Activated CD4-positive, alpha-beta T cell treated with anti-CD3 and anti-CD28 coated beads, Interleukin-2, amount 10 ng/mL, durations not matched to agents 7 days and 5 days (primary cell): Measurements from ENCODE around the gene NACA2. TPM values are rescaled to one million over a fixed set of nuclear protein-coding genes. Genes with fewer than 3 reads are reported as not detected.

Experiments
- CTCF ChIA-PET: fragments of 350-600 bp; sonication (Branson Sonifier 250); formaldehyde crosslinking; loops from one replicate; lab custom pipeline; 2021; ENCODE audit warnings: antibody characterized with exemption; lab: Charles Lee
- POLR2A ChIA-PET: fragments of 350-600 bp; sonication (Branson Sonifier 250); formaldehyde crosslinking; loops from one replicate; lab custom pipeline; 2021; ENCODE audit warnings: antibody characterized with exemption; lab: Charles Lee
- DNase-seq: peaks from one replicate; pipeline ENCODE4 v3.0.0-alpha.2; 2020
- H3K27ac Mint-ChIP-seq: one replicate; pipeline ENCODE4 v1.8.0; 2021; ENCODE audit warnings: mild to moderate bottlenecking, moderate library complexity, mixed read lengths
- H3K27me3 Mint-ChIP-seq: one replicate; pipeline ENCODE4 v1.8.0; 2021; ENCODE audit warnings: mixed read lengths
- H3K36me3 Mint-ChIP-seq: one replicate; pipeline ENCODE4 v1.8.0; 2021; ENCODE audit warnings: low read depth, mixed read lengths
- H3K4me1 Mint-ChIP-seq: one replicate; pipeline ENCODE4 v1.8.0; 2021; ENCODE audit warnings: mixed read lengths
- H3K4me3 Mint-ChIP-seq: one replicate; pipeline ENCODE4 v1.8.0; 2021; ENCODE audit warnings: mild to moderate bottlenecking, moderate library complexity, mixed read lengths
- H3K9me3 Mint-ChIP-seq: one replicate; pipeline ENCODE4 v1.8.0; 2021; ENCODE audit warnings: mixed read lengths
- total RNA-seq, 2 experiments: library from RNA; stranded (reverse); gene quantifications; one replicate each; pipeline ENCODE4 v1.2.3, GENCODE V29; 2021

NACA2 gene
- total RNA-seq, 2 experiments from 2014 or later: 0.35 TPM; not detected in 1

- Mint-ChIP-seq H3K27me3 (peaks cover 37% of the 10 kb centered on the region), H3K4me3 (no peak overlapping the region), H3K36me3 (no peaks in the 10 kb centered on the region), H3K27ac (no peak overlapping the region), H3K4me1 (no peaks in the 10 kb centered on the region), H3K9me3 (peaks cover 7% of the 10 kb centered on the region)
- ChIA-PET POLR2A (no interaction called here), CTCF (no interaction called here)
- no peak for DNase-seq
These were observed 28.9 kb upstream of the NACA2 start for GRCh38 chr17:61619953-61620352.

GRCh38 chr17:61619493-61619892 lies 28.5 kb upstream of the NACA2 start:
- no peak for DNase-seq
- CTCF ChIA-PET: no interaction called here
- no peak overlapping the region for H3K4me3 Mint-ChIP-seq
- H3K36me3 Mint-ChIP-seq: no peaks in the 10 kb centered on the region
- H3K4me1 Mint-ChIP-seq: no peaks in the 10 kb centered on the region
- H3K27me3 Mint-ChIP-seq: peaks cover 32% of the 10 kb centered on the region
- POLR2A ChIA-PET: no interaction called here
- peaks cover 7% of the 10 kb centered on the region for H3K9me3 Mint-ChIP-seq
- H3K27ac Mint-ChIP-seq: no peak overlapping the region

GRCh38 chr17:61618950-61619349 lies 27.9 kb upstream of the NACA2 start:
- no peak for DNase-seq
- CTCF ChIA-PET: no interaction called here
- POLR2A ChIA-PET: interaction anchor here (0.7 kb wide), 1 partner anchor 1349 kb away, joined by 3 read pairs; no protein-coding TSS in a partner anchor
- Mint-ChIP-seq H3K4me1 (no peaks in the 10 kb centered on the region), H3K36me3 (no peaks in the 10 kb centered on the region), H3K27ac (no peak overlapping the region), H3K4me3 (no peak overlapping the region), H3K9me3 (peaks cover 7% of the 10 kb centered on the region), H3K27me3 (peaks cover 28% of the 10 kb centered on the region)

DNA sequence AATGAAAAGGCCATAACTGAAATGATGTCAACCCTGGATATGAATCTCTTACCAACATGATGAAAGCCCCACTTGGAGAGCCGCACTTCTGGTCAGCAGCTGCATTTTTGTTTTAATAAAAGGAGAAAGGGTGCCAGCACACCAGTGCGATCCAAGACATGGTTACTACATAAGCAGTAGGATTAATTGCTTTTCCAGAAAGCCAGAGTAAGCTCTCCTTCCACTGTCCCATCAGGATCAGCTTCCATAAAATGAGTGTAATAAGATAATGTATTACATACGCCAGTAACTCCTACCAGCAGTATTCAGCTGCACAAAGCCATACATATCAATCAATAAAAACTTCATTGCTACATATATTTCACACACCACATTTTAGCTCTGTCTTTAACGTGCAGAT lies 26.3 kb upstream of the NACA2 start:
- Mint-ChIP-seq H3K4me3 (no peak overlapping the region), H3K27me3 (peaks cover 19% of the 10 kb centered on the region), H3K9me3 (peaks cover 7% of the 10 kb centered on the region), H3K27ac (no peak overlapping the region), H3K36me3 (no peaks in the 10 kb centered on the region), H3K4me1 (no peaks in the 10 kb centered on the region)
- POLR2A ChIA-PET: no interaction called here
- CTCF ChIA-PET: interaction anchor here (0.5 to 0.6 kb wide), 3 partner anchors 272 to 977 kb away, joined by 3 to 5 read pairs (median 5); no protein-coding TSS in a partner anchor
- DNase-seq: no peak

- DNase-seq: no peak
- H3K27me3 Mint-ChIP-seq: peaks cover 17% of the 10 kb centered on the region
- H3K9me3 Mint-ChIP-seq: peaks cover 7% of the 10 kb centered on the region
- no peaks in the 10 kb centered on the region for H3K4me1 Mint-ChIP-seq
- no peak overlapping the region for H3K27ac Mint-ChIP-seq
- CTCF ChIA-PET: no interaction called here
- H3K36me3 Mint-ChIP-seq: no peaks in the 10 kb centered on the region
- POLR2A ChIA-PET: no interaction called here
- H3K4me3 Mint-ChIP-seq: no peak overlapping the region
These were observed 25.8 kb upstream of the NACA2 start for GRCh38 chr17:61616783-61617182.

- Mint-ChIP-seq H3K27ac (no peak overlapping the region), H3K36me3 (no peaks in the 10 kb centered on the region), H3K27me3 (peaks cover 10% of the 10 kb centered on the region), H3K4me3 (no peak overlapping the region), H3K4me1 (no peaks in the 10 kb centered on the region), H3K9me3 (peaks cover under 1% of the 10 kb centered on the region)
- DNase-seq: no peak
- CTCF ChIA-PET: no interaction called here
- POLR2A ChIA-PET: no interaction called here
These were observed 23.2 kb upstream of the NACA2 start for GRCh38 chr17:61614219-61614618.

GRCh38 chr17:61611323-61611722 lies 20.3 kb upstream of the NACA2 start:
- no peak overlapping the region for H3K27ac Mint-ChIP-seq
- POLR2A ChIA-PET: no interaction called here
- H3K36me3 Mint-ChIP-seq: no peaks in the 10 kb centered on the region
- no peaks in the 10 kb centered on the region for H3K4me1 Mint-ChIP-seq
- H3K4me3 Mint-ChIP-seq: no peak overlapping the region
- DNase-seq: no peak
- peaks cover under 1% of the 10 kb centered on the region for H3K27me3 Mint-ChIP-seq
- CTCF ChIA-PET: interaction anchor here (0.7 kb wide), 1 partner anchor 1711 kb away, joined by 4 read pairs; no protein-coding TSS in a partner anchor
- H3K9me3 Mint-ChIP-seq: no peaks in the 10 kb centered on the region

- Mint-ChIP-seq H3K9me3 (no peaks in the 10 kb centered on the region), H3K27ac (no peak overlapping the region), H3K27me3 (peaks cover 2% of the 10 kb centered on the region), H3K36me3 (no peaks in the 10 kb centered on the region), H3K4me1 (no peaks in the 10 kb centered on the region), H3K4me3 (no peak overlapping the region)
- POLR2A ChIA-PET: no interaction called here
- CTCF ChIA-PET: interaction anchor here (0.7 kb wide), 1 partner anchor 523 kb away, joined by 3 read pairs; no protein-coding TSS in a partner anchor
- DNase-seq: no peak
These were observed 14.7 kb upstream of the NACA2 start for GRCh38 chr17:61605692-61606091.

- Mint-ChIP-seq H3K36me3 (no peaks in the 10 kb centered on the region), H3K9me3 (no peaks in the 10 kb centered on the region), H3K27ac (no peak overlapping the region), H3K4me1 (no peaks in the 10 kb centered on the region), H3K27me3 (peaks cover 11% of the 10 kb centered on the region), H3K4me3 (no peak overlapping the region)
- CTCF ChIA-PET: no interaction called here
- DNase-seq: no peak
- POLR2A ChIA-PET: no interaction called here
These were observed 10.3 kb upstream of the NACA2 start for GRCh38 chr17:61601297-61601696.

GRCh38 chr17:61600621-61601020 lies 9.6 kb upstream of the NACA2 start:
- H3K9me3 Mint-ChIP-seq: no peaks in the 10 kb centered on the region
- CTCF ChIA-PET: no interaction called here
- POLR2A ChIA-PET: no interaction called here
- DNase-seq: no peak
- H3K4me3 Mint-ChIP-seq: no peak overlapping the region
- H3K4me1 Mint-ChIP-seq: no peaks in the 10 kb centered on the region
- H3K36me3 Mint-ChIP-seq: no peaks in the 10 kb centered on the region
- H3K27me3 Mint-ChIP-seq: peaks cover 12% of the 10 kb centered on the region
- H3K27ac Mint-ChIP-seq: no peak overlapping the region

GRCh38 chr17:61599608-61600007 lies 8.6 kb upstream of the NACA2 start:
- no peak overlapping the region for H3K27ac Mint-ChIP-seq
- CTCF ChIA-PET: no interaction called here

DNA sequence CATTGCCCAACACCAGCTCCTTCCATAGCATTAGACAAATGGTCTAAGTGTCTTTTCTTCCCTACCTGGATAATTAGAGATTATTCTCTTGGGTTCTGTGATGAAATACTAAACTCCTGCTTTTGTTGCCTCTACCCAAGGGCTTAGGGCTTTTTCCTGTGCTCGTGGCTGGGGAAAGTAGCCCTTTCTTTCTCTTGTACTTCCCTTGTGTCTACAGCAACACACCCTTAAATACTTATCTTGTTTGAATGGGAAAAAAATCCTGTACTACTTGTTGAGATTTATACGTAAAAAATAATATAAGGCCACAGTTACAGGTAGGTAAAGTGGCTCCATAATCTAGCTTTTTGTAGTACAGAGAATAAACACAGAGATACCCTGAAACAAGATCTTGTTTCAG lies 7.0 kb upstream of the NACA2 start:
- ChIA-PET CTCF (interaction anchor here (0.8 kb wide), 1 partner anchor 9 kb away, joined by 3 read pairs; no protein-coding TSS in a partner anchor), POLR2A (no interaction called here)
- H3K27ac Mint-ChIP-seq: no peak overlapping the region
- H3K9me3 Mint-ChIP-seq: no peaks in the 10 kb centered on the region
- no peaks in the 10 kb centered on the region for H3K36me3 Mint-ChIP-seq
- H3K27me3 Mint-ChIP-seq: peaks cover 21% of the 10 kb centered on the region
- H3K4me3 Mint-ChIP-seq: no peak overlapping the region
- DNase-seq: no peak
- H3K4me1 Mint-ChIP-seq: no peaks in the 10 kb centered on the region

More at GRCh38 chr17:61599608-61600007, 8.6 kb upstream of the NACA2 start:
- DNase-seq: no peak
- no peak overlapping the region for H3K4me3 Mint-ChIP-seq
- H3K9me3 Mint-ChIP-seq: no peaks in the 10 kb centered on the region
- H3K4me1 Mint-ChIP-seq: no peaks in the 10 kb centered on the region
- H3K36me3 Mint-ChIP-seq: no peaks in the 10 kb centered on the region
- H3K27me3 Mint-ChIP-seq: peaks cover 14% of the 10 kb centered on the region
- POLR2A ChIA-PET: interaction anchor here (0.6 kb wide), 1 partner anchor 128 kb away, joined by 7 read pairs; no protein-coding TSS in a partner anchor

DNA sequence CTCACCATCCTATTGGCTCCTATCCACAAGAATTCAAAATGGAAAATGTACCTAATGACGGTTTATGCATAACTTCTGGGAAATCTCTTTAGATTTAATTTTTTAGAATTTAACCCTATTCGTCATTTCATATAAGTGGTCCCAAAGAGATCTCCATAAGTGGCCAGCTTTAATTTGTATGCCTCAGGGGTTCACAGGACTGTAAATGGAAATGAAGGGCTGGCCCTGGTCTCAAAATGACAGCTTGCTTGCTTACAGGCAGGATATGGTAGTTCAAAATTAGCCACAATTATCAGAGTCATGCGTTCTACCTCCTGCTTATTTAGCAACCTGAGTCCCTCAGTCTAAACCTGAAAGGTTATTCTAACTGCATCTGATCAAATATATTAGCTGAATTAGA lies 6.6 kb upstream of the NACA2 start:
- no peaks in the 10 kb centered on the region for H3K9me3 Mint-ChIP-seq
- no peaks in the 10 kb centered on the region for H3K4me1 Mint-ChIP-seq
- H3K27me3 Mint-ChIP-seq: peaks cover 22% of the 10 kb centered on the region
- ChIA-PET POLR2A (no interaction called here), CTCF (interaction anchor here (0.8 kb wide), 1 partner anchor 9 kb away, joined by 3 read pairs; no protein-coding TSS in a partner anchor)
- H3K27ac Mint-ChIP-seq: no peak overlapping the region
- DNase-seq: no peak
- no peaks in the 10 kb centered on the region for H3K36me3 Mint-ChIP-seq
- H3K4me3 Mint-ChIP-seq: no peak overlapping the region
